Loucy (cell line): ENCODE measurements around the gene SIRPA.

Source experiments
- EZH2phosphoT487 ChIP-seq: fragments of 200-600 bp; IDR thresholded peaks from 2 replicates; pipeline ENCODE4 v1.6.1; 2018; ENCODE audit warnings: antibody characterized with exemption, mild to moderate bottlenecking, moderate library complexity, borderline replicate concordance
- TF ChIP-seq, protein P1 (sequence below): fragments of 200-600 bp; sonication (generic); conservative IDR thresholded peaks from 2 replicates; pipeline ENCODE4 v1.5.1; 2014; ENCODE audit warnings: mild to moderate bottlenecking, antibody characterized with exemption, low read length

DNA sequence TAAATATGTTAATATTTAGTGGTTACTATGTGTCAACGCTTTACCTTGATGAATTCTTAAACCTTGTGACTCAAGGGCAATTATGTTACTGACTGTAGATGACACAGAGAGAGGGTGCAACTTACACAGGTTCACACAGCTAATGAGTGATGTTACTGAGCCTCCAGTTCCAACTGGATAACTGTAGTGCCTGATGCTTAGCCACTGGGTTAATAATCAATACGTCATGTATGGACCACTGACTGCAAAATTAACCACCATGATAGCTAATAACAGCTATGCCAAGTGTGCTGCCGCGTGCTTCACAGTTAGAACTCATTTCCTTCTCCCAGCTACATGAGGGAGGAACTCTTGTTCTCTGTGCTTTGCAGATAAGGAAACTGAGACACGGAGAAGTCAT lies 45.4 kb downstream of the SIRPA start:
- TF ChIP-seq, protein P1, sequence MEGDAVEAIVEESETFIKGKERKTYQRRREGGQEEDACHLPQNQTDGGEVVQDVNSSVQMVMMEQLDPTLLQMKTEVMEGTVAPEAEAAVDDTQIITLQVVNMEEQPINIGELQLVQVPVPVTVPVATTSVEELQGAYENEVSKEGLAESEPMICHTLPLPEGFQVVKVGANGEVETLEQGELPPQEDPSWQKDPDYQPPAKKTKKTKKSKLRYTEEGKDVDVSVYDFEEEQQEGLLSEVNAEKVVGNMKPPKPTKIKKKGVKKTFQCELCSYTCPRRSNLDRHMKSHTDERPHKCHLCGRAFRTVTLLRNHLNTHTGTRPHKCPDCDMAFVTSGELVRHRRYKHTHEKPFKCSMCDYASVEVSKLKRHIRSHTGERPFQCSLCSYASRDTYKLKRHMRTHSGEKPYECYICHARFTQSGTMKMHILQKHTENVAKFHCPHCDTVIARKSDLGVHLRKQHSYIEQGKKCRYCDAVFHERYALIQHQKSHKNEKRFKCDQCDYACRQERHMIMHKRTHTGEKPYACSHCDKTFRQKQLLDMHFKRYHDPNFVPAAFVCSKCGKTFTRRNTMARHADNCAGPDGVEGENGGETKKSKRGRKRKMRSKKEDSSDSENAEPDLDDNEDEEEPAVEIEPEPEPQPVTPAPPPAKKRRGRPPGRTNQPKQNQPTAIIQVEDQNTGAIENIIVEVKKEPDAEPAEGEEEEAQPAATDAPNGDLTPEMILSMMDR, result no peak
- TF ChIP-seq EZH2phosphoT487, result no peak
